NCI-H524 treated with DMSO at 0.1 percent for 48 hours (cell line): ENCODE measurements around the gene CPD.
"Not testable (repeated sequence)": the region's sequence is repeated elsewhere in the genome, so short reads cannot be mapped to it uniquely, and the experiment has no call there.

Experiments used
- DNase-seq: peaks from one replicate; lab custom pipeline; 2025; lab: John Stamatoyannopoulos, UW

Gene CPD

DNA sequence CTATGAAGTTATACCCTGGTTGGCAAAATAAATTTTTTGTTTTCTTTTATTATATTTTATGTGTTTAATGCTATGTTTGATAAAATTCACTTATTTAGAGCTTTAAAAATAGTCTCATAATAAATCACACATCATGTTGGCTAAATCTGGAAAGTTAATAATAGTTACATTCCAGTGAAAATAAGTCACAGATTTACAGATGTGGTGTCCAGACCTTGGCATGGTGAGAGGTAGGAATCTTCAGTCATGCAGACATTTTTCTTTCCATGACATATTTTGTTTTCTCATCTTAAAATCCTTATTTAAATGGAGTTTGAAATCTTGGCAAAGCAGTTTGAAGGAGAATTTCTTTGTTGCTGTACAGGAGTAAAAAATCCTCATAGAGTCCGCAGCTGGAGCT is 50.4 kb downstream of the CPD start:
- DNase-seq: no peak

DNA sequence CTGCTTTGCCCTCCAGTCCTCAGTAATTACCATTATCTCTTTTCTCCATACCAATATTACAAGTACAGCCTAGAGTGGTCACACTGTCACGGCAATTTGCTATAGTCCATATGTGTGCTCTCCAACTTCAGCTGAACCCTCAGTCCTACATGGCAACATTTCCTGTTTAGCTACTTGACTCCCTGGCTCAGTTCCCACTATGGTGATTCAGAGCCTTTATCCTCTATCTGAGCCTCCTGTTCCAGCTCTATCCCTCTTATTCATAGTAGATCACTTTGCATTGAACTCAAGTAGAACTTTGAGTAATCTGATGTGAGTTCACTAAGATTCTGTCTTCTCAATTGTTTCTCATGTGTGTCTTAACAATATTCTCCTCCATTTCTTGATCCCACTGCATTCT is 54.8 kb downstream of the CPD start:
- no peak for DNase-seq

- no peak for DNase-seq
Observed at GRCh38 chr17:30436729-30437128, 58.0 kb downstream of the CPD start.

DNA sequence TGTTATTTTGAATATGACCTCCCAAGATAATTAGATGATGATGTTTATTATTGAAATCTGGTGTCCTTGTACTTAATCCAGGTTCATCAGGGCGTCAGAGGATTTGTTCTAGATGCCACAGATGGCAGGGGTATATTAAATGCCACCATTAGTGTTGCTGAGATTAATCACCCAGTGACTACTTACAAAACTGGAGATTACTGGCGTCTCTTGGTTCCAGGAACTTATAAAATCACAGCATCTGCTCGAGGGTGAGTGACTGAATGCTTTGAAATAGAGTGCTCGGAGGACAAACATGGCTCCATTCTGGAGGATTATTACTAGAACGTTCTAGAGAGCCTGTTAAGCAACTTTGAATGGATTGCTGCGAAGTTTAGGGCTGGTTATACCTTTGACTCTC is 65.0 kb downstream of the CPD start:
- peak; percentile 98 for DNase-seq

- DNase-seq: not testable (repeated sequence)
Observed at GRCh38 chr17:30446640-30447039, 67.9 kb downstream of the CPD start.

- DNase-seq: no peak
Observed at GRCh38 chr17:30449480-30449879, 70.8 kb downstream of the CPD start.

DNA sequence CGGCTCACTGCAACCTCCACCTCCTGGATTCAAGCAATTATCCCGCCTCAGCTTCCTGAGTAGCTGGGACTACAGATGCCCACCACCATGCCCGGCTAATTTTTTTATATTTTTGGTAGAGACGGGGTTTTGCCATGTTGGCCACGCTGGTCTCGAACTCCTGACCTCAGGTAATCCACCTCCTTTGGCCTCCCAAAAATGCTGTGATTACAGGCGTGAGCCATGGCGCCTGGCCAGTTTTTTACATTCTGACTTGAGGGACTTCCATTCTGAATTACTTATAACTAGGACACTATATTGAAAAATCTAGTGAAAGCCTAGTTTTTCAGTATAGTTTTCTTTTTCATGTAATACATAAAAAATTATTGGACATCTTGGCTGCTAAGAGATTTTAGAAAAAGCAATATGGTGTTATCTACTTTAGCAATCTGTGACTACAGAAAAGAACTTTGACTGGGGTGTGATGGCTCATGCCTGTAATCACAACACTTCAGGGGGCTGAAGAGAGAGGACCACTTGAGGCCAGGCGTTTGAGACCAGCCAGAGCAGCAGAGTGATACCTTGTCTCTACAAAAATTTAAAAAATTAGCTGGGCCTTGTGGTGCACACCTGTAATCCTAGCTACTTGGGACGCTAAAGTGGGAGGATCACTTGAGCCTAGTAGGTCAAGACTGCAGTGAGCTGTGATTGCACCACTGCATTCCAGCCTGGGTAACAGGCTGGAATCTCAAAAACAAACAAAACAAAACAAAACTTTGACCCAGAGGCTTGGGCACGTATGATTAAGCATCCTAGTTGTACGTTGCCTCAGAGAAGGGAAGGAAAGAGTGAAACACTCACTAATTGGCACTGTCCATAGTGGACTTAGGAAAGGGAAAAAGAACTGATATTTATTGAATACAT is 71.6 kb downstream of the CPD start:
- no peak for DNase-seq

- DNase-seq: no peak
Observed at GRCh38 chr17:30454635-30455034, 75.9 kb downstream of the CPD start.

- DNase-seq: no peak
Observed at GRCh38 chr17:30458371-30458770, 79.6 kb downstream of the CPD start.

DNA sequence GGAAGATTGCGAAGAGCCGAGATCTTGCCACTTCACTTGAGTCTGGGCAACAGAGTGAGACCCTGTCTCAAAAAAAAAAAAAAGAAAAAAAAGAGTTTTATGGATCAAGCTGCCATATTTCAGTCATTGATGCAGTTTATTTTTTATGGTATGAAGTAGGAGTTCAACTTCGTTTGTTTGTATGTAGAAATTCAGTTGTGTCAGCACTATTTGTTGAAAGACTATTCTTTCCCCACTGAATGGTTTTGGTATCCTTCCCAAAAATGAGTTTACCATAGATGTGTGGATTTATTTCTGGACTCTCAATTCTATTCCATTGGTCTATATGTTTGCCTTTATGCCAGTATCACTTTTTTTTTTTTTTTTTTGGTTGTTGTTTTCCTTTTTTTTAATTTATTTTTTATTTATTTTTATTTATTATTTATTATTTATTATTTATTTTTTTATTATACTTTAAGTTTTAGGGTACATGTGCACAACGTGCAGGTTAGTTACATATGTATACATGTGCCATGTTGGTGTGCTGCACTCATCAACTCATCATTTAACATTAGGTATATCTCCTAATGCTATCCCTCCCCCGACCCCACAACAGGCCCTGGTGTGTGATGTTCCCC is 80.2 kb downstream of the CPD start:
- not testable (repeated sequence) for DNase-seq

DNA sequence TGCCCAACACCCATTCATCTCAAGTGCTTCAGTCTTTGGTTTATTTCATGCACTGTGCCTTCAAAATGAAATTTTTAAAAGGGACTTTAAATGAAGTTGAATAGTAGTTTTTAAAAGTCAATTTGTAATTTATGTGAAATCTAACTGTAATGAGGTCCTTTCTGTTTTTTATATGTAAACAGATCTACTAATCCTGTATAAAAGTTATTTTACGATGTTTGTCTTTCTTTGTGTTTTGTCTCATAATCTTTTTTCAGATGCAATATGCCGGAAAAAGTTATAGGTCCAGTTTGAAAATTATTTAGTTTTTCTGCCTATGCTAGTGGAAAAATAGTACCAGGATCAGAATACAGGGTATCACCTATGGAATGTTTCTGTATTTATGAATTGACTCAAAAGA is 89.7 kb downstream of the CPD start:
- DNase-seq: no peak

DNA sequence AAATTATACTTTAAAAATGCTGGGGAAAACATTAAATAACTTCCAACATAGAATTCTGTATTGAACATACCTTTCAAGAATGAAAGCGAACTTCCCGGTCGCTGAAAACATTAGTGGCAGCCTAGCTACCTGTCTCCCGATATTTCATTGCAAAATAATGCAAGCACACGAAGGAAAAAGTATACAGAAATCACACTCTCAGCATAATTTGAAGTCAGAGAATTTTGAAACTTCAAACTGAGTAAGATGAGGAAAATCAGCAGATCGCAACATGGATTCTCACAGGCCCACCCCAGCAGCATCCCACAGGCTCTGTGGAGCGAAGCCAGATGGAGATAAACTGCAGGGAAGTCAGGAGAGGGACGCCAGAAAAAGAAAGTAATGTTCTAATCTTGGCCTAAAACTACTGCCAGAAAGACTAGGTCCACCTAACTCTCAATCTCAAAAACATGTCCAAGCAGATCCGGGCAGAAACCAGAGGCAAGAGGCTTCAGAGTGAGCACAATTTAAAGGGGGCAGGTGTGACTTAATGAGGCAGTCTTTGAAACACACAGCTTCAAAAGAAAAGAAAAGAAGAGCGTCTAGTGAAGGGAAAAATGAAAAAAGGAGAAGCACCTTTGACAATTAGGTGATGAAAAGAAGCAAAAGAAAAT is 93.6 kb downstream of the CPD start:
- no peak for DNase-seq

GRCh38 chr17:30475206-30475605 is 96.5 kb downstream of the CPD start:
- DNase-seq: no peak

- no peak for DNase-seq
Observed at GRCh38 chr17:30476726-30477082, 98.0 kb downstream of the CPD start.

GRCh38 chr17:30477083-30477773 is 98.5 kb downstream of the CPD start, which contains the start of gene GOSR1:
Gene GOSR1 (plus strand): TSS chr17:30477408. CDS start chr17:30477434, 26 bp downstream.
- peak; percentile 92 for DNase-seq

DNA sequence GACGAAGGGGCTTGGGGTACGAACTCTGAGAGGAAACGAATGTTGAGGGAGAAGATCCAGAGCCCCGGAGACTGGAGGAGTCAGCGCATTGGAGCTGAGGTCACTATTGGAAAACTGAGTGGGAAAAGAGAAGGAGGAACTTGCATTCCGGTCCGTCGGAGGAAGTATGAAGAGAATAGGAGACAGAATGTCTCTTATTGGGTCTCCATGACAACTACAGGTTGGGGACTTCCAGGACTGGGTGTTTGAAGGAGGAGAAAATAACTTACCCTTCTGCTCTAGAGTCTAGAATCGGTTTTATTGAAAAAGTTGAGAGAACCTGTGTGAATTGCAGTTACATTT is 99.0 kb downstream of the CPD start:
- no peak for DNase-seq

- no peak for DNase-seq
Observed at GRCh38 chr17:30482555-30482954, 103.8 kb downstream of the CPD start.

DNA sequence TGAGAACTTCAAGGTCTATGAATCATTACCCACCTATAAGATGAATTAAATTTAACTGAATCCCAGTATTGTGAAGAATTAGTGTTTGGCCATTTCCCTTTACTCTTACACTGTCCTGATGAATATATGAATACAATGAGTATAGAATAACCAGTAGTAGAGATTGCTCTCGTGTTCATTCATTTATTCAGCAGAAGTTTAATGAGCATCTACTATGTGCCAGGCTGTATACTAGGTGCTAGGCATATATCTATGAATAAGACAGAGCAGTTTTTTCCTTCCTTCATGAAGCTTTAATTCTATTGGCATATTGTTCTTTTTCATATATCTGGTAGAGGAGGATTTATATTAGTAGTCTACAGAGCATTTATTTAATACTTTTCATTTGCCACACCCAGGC is 104.4 kb downstream of the CPD start:
- no peak for DNase-seq

DNA sequence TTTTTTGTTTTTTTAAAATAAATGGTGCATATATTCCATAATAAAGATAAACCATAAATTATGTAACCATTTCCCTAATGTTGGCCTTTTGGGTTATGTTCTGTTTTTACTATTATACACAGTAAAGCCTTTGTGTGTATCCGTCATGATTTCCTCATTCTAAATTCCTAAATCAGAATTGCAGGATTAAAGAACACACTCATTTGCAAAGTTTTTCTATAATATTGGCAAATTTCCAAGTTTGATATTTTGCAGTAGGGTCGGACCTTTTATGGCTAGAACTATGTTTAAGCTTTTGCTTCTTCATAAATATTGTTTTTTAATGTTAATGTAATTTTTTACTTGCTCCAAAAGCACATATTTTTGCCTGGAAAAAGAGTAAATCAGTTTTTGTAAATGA is 115.1 kb downstream of the CPD start:
- DNase-seq: no peak

DNA sequence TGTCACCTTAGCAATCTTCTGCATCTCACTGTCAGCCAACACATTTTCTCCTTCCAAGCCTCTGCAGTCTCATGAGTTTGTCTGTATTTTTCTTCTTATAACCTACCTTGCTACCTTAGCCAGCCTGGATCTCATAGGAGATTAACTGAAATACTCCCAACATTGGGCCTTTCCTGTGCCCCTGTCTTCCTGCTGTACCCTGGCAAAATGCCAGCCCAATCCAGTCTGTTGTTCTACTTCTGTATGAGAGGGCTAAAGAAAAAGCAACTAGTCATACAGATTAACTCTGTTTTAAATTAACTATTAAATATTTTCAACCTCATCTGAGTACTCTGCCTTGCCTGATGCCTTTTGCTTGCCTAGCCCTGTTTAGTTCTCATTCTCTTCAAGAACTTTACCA is 116.9 kb downstream of the CPD start:
- DNase-seq: no peak

DNA sequence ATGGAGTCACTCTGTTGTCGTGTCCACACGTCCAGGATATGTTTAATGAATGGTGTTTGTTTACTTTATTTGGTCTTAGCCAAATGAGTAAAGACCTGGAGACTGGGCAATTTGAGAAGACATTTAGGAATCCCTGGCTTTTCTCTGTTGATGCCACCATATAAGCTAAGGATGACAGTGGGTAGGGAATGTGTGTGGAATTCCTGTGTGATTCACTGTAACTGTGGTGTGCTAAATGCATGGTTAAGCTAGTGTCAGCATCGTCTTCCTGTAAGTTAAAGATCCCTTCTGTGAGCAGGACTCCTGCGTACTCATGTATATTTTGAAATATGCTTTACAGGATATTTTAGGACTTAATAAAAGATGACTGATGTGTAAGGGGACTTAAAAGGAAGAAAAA is 124.8 kb downstream of the CPD start:
- no peak for DNase-seq

- no peak for DNase-seq
Observed at GRCh38 chr17:30505868-30506417, 127.2 kb downstream of the CPD start.
